HFFc6 (cell line): ENCODE measurements around the gene SPINK9. TPM values are rescaled to one million over a fixed set of nuclear protein-coding genes. Genes with fewer than 3 reads are reported as not detected.

Experiments used
- DNase-seq: peaks from one replicate; pipeline ENCODE4 v3.0.0-alpha.2; 2018
- H3K27ac Mint-ChIP-seq: 2 replicates; pipeline ENCODE4 v1.8.0; 2020; ENCODE audit warnings: mild to moderate bottlenecking, mixed read lengths
- H3K27me3 Mint-ChIP-seq: 2 replicates; pipeline ENCODE4 v1.8.0; 2021; ENCODE audit warnings: mild to moderate bottlenecking, moderate library complexity, mixed read lengths; ENCODE audit not compliant: insufficient read depth
- H3K36me3 Mint-ChIP-seq: 2 replicates; pipeline ENCODE4 v1.8.0; 2021; ENCODE audit warnings: low read depth, mixed read lengths
- H3K4me1 Mint-ChIP-seq: 2 replicates; pipeline ENCODE4 v1.8.0; 2020; ENCODE audit warnings: low read depth, mixed read lengths
- H3K4me3 Mint-ChIP-seq: 2 replicates; pipeline ENCODE4 v1.8.0; 2020; ENCODE audit warnings: mild to moderate bottlenecking, moderate library complexity, mixed read lengths
- H3K9me3 Mint-ChIP-seq: 2 replicates; pipeline ENCODE4 v1.8.0; 2020; ENCODE audit warnings: mild to moderate bottlenecking, mixed read lengths
- total RNA-seq, 6 experiments: library from RNA; stranded (reverse); fragmentation: NEBNext Ultra II Directional; extraction: Animal tissue kit (Norgen Biotek cat#: 25700); gene quantifications; 2 replicates in 1 of 6; 3 replicates in 5 of 6; pipeline ENCODE4 v1.2.3, GENCODE V29; 2021
- TF ChIP-seq, protein P1 (sequence below): fragments of 200-600 bp; sonication (generic); IDR thresholded peaks from 2 replicates; pipeline ENCODE4 v1.5.0; 2021; ENCODE audit warnings: antibody characterized with exemption, mild to moderate bottlenecking

Gene SPINK9
- total RNA-seq, 6 experiments from 2014 or later = not detected

DNA sequence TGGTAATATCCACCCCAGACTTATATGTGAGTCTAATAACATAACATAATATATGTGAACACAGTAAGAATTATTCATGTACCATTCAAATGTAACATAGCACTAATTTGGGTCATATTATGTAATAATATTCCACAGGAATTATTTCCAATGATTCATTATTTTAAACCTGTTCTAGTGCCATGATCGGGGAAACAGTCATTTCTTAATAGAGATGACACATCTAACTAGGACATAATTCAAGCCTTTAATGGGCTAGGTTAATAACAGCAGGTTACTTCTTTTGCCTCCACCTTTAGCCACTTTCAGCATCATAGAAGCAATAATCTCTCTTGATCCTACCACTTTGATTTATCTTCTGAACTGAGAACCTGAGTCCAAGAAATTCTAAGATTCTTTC lies 12.3 kb downstream of the SPINK9 start:
- Mint-ChIP-seq H3K36me3 (no peaks in the 10 kb centered on the region), H3K4me3 (no peak overlapping the region), H3K27ac (no peak overlapping the region), H3K4me1 (no peaks in the 10 kb centered on the region), H3K9me3 (no peaks in the 10 kb centered on the region), H3K27me3 (no peaks in the 10 kb centered on the region)
- TF ChIP-seq, protein P1, sequence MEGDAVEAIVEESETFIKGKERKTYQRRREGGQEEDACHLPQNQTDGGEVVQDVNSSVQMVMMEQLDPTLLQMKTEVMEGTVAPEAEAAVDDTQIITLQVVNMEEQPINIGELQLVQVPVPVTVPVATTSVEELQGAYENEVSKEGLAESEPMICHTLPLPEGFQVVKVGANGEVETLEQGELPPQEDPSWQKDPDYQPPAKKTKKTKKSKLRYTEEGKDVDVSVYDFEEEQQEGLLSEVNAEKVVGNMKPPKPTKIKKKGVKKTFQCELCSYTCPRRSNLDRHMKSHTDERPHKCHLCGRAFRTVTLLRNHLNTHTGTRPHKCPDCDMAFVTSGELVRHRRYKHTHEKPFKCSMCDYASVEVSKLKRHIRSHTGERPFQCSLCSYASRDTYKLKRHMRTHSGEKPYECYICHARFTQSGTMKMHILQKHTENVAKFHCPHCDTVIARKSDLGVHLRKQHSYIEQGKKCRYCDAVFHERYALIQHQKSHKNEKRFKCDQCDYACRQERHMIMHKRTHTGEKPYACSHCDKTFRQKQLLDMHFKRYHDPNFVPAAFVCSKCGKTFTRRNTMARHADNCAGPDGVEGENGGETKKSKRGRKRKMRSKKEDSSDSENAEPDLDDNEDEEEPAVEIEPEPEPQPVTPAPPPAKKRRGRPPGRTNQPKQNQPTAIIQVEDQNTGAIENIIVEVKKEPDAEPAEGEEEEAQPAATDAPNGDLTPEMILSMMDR = no peak
- no peak for DNase-seq

- H3K27me3 Mint-ChIP-seq = no peaks in the 10 kb centered on the region
- H3K27ac Mint-ChIP-seq = no peak overlapping the region
- H3K9me3 Mint-ChIP-seq = no peaks in the 10 kb centered on the region
- no peak overlapping the region for H3K4me3 Mint-ChIP-seq
- H3K4me1 Mint-ChIP-seq = no peaks in the 10 kb centered on the region
- DNase-seq = no peak
- no peaks in the 10 kb centered on the region for H3K36me3 Mint-ChIP-seq
- TF ChIP-seq, protein P1 = no peak
Observed at GRCh38 chr5:148352696-148353095, 17.3 kb downstream of the SPINK9 start.

- Mint-ChIP-seq H3K9me3 (no peaks in the 10 kb centered on the region), H3K27me3 (peaks cover 2% of the 10 kb centered on the region; the same call in 1 of the 2 replicates), H3K4me1 (no peaks in the 10 kb centered on the region), H3K4me3 (no peak overlapping the region), H3K27ac (no peak overlapping the region), H3K36me3 (no peaks in the 10 kb centered on the region)
- TF ChIP-seq, protein P1 = no peak
- no peak for DNase-seq
Observed at GRCh38 chr5:148353634-148354033, 18.3 kb downstream of the SPINK9 start.

DNA sequence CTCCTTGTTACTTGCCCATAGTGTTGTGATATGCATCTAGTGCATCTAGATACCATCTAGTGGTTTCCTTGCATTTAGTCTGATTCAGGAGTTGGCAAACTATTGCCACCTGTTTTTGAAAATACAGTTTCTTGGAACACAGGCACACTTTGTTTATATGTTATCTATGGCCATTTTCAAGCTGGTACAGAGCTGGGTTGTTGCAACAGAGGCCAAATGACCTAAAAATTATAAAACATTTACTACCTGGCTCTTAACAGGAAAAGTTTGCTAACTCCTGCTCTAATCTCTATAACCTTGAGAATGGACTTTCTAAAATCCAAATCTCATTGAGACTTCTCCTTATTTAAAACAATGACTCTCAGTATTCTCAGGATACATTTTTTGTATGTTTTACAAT lies 29.0 kb downstream of the SPINK9 start:
- Mint-ChIP-seq H3K36me3 (no peaks in the 10 kb centered on the region), H3K27me3 (peaks cover 2% of the 10 kb centered on the region; the same call in 1 of the 2 replicates), H3K9me3 (no peaks in the 10 kb centered on the region), H3K27ac (no peak overlapping the region), H3K4me1 (no peaks in the 10 kb centered on the region), H3K4me3 (no peak overlapping the region)
- TF ChIP-seq, protein P1 = no peak
- no peak for DNase-seq

DNA sequence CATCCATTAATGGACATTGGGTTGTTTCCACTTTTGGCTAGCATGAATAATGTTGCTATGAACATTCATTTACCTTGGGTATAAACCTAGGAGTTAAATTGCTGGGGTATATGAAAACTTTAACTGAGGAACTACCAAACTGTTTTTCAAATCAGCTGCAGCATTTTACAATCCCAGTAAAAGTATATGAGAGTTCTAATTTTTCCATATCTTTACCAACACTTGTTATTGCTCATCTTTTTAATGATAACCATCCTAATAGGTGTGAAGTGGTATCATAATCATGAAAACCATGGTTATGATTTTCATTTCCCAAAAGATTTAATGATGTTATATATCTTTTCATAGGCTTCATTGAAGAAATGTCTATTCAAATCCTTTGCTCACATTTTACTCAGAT lies 32.9 kb downstream of the SPINK9 start:
- no peak for DNase-seq
- no peaks in the 10 kb centered on the region for H3K36me3 Mint-ChIP-seq
- TF ChIP-seq, protein P1 = no peak
- H3K27me3 Mint-ChIP-seq = no peaks in the 10 kb centered on the region; the same call in 1 of the 2 replicates
- H3K4me3 Mint-ChIP-seq = no peak overlapping the region
- H3K4me1 Mint-ChIP-seq = peaks cover 8% of the 10 kb centered on the region
- H3K27ac Mint-ChIP-seq = no peak overlapping the region
- no peaks in the 10 kb centered on the region for H3K9me3 Mint-ChIP-seq
